ENCODE results near the gene PPIP5K2.

PPIP5K2 gene

GRCh38 chr5:103254921-103255320 lies 134.8 kb downstream of the PPIP5K2 start:
- DNase-seq, result no peak

GRCh38 chr5:103255691-103256090 lies 135.6 kb downstream of the PPIP5K2 start:
- no peak for DNase-seq

GRCh38 chr5:103256178-103256577 lies 136.1 kb downstream of the PPIP5K2 start:
- no peak for DNase-seq

GRCh38 chr5:103258368-103258956 lies 138.4 kb downstream of the PPIP5K2 start, which contains the start of gene MACIR:
Gene MACIR, plus strand, starts transcription at chr5:103258763. Its CDS starts 17,157 bp downstream, at chr5:103275920.
- DNase-seq, result peak; percentile 97

GRCh38 chr5:103258957-103259704 lies 139.0 kb downstream of the PPIP5K2 start:
- peak; percentile 73 for DNase-seq

GRCh38 chr5:103259705-103260355 lies 139.7 kb downstream of the PPIP5K2 start:
- no peak for DNase-seq

GRCh38 chr5:103260951-103261350 lies 140.8 kb downstream of the PPIP5K2 start:
- DNase-seq, result no peak

All from CD4-positive, alpha-beta T cell treated with Interleukin-17A for 4 hours (primary cell).